ENCODE data around the gene COL20A1.

COL20A1 gene

GRCh38 chr20:63292904-63293303 lies at the start of gene COL20A1:
COL20A1 (plus strand) TSS chr20:63293186; CDS start chr20:63295108, 1,922 bp downstream.
- TF ChIP-seq CTCF (IDR thresholded peaks at IDR 0.05; ENCODE audit: insufficient read depth, low read length, poor library complexity, severe bottlenecking) = no peak
- no peak for DNase-seq (ENCODE audit: extremely low read depth, insufficient read length)
- H3K27me3 ChIP-seq (replicated peaks; ENCODE audit: control insufficient read depth, insufficient read depth, low read length) = no peaks in the 10 kb centered on the region
- H3K4me3 ChIP-seq (replicated peaks; ENCODE audit: low read depth, low read length) = no peak within 1 kb of the TSS
- H3K36me3 ChIP-seq (ENCODE audit: control insufficient read depth, insufficient read depth, low read length) = peaks cover 8% of the 10 kb centered on the region

GRCh38 chr20:63243604-63244247 lies 49.3 kb upstream of the COL20A1 start:
- TF ChIP-seq CTCF (IDR thresholded peaks at IDR 0.05; ENCODE audit: insufficient read depth, low read length, poor library complexity, severe bottlenecking) = no peak
- Histone ChIP-seq H3K27me3 (replicated peaks; ENCODE audit: control insufficient read depth, insufficient read depth, low read length) (no peaks in the 10 kb centered on the region; the same call in 1 of the 2 replicates), H3K4me3 (replicated peaks; ENCODE audit: low read depth, low read length) (no peak overlapping the region), H3K36me3 (ENCODE audit: control insufficient read depth, insufficient read depth, low read length) (no peaks in the 10 kb centered on the region)
- DNase-seq (ENCODE audit: extremely low read depth, insufficient read length) = no peak

- no peak for TF ChIP-seq CTCF (IDR thresholded peaks at IDR 0.05; ENCODE audit: insufficient read depth, low read length, poor library complexity, severe bottlenecking)
- DNase-seq (ENCODE audit: extremely low read depth, insufficient read length) = no peak
- Histone ChIP-seq H3K36me3 (ENCODE audit: control insufficient read depth, insufficient read depth, low read length) (no peaks in the 10 kb centered on the region), H3K27me3 (replicated peaks; ENCODE audit: control insufficient read depth, insufficient read depth, low read length) (no peaks in the 10 kb centered on the region; the same call in 1 of the 2 replicates), H3K4me3 (replicated peaks; ENCODE audit: low read depth, low read length) (no peak overlapping the region)
Observed at GRCh38 chr20:63244468-63244867, 48.5 kb upstream of the COL20A1 start.

- Histone ChIP-seq H3K27me3 (replicated peaks; ENCODE audit: control insufficient read depth, insufficient read depth, low read length) (no peaks in the 10 kb centered on the region; the same call in 1 of the 2 replicates), H3K36me3 (ENCODE audit: control insufficient read depth, insufficient read depth, low read length) (no peaks in the 10 kb centered on the region), H3K4me3 (replicated peaks; ENCODE audit: low read depth, low read length) (no peak overlapping the region)
- no peak for TF ChIP-seq CTCF (IDR thresholded peaks at IDR 0.05; ENCODE audit: insufficient read depth, low read length, poor library complexity, severe bottlenecking)
- DNase-seq (ENCODE audit: extremely low read depth, insufficient read length) = no peak
Observed at GRCh38 chr20:63246490-63247288, 46.3 kb upstream of the COL20A1 start.

- DNase-seq (ENCODE audit: extremely low read depth, insufficient read length) = no peak
- H3K36me3 ChIP-seq (ENCODE audit: control insufficient read depth, insufficient read depth, low read length) = no peaks in the 10 kb centered on the region
- H3K4me3 ChIP-seq (replicated peaks; ENCODE audit: low read depth, low read length) = no peak overlapping the region
- no peak for TF ChIP-seq CTCF (IDR thresholded peaks at IDR 0.05; ENCODE audit: insufficient read depth, low read length, poor library complexity, severe bottlenecking)
- H3K27me3 ChIP-seq (replicated peaks; ENCODE audit: control insufficient read depth, insufficient read depth, low read length) = peaks cover 2% of the 10 kb centered on the region
Observed at GRCh38 chr20:63247671-63248228, 45.2 kb upstream of the COL20A1 start.
